Erythroblast (primary cell): ENCODE data around the gene LUM.

Experiments used
- GATA1 ChIP-seq: IDR thresholded peaks from 2 replicates; pipeline ENCODE4 v1.6.1; 2011; ENCODE audit warnings: low read depth, mild to moderate bottlenecking, control low read depth, low read length, moderate library complexity
- POLR2A ChIP-seq: IDR thresholded peaks from 2 replicates; pipeline ENCODE4 v1.6.1; 2011; ENCODE audit warnings: mild to moderate bottlenecking, low read length

DNA sequence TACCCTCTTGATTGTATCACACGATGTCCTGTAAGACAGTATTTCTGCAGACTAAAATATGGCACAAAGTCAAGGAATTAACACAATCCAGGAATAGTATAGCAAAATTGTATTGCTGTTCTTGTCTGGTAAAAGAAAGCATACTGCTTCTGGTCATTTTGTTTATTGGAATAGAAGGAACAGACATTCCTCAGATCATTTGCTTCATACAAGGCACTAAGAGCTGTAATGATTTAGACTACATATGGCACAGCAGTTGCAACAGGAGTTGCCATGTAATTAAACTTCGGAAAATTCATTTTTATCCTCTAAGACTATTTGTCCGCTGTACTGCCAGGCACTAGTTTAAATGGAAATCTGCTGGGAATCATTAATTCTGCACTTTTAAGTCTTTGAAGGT lies 45.9 kb downstream of the LUM start:
- no peak for TF ChIP-seq POLR2A
- no peak for TF ChIP-seq GATA1
